NCI-H1417 (cell line): ENCODE data around the gene GPD1L.
A peak's percentile ranks its signal among the peaks of the same experiment; 100 is the strongest.

ENCODE experiments used
- DNase-seq, 3 experiments: peaks; one replicate each; lab custom pipeline; 2025; lab: John Stamatoyannopoulos, UW

GPD1L gene

DNA sequence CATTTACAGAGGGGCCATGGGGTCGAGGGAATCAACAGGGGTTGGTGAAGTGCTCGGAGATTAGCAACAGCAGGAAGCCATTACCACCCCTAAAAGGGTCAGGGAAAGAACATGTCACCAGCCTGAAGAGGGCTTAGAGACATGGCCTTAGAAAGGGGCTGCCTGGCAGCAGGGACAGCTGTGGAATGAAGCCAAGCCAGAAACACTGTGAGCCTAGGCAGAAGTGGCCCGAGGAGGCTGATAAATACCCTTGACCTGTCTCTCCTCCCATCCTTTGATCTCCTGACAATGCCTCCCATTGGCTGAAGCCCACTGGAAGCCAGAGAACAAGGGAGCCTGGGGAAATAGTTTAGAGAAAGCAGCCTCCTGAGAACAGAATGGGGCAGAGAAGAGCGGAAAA is 31.4 kb downstream of the GPD1L start:
- DNase-seq: no peak

DNA sequence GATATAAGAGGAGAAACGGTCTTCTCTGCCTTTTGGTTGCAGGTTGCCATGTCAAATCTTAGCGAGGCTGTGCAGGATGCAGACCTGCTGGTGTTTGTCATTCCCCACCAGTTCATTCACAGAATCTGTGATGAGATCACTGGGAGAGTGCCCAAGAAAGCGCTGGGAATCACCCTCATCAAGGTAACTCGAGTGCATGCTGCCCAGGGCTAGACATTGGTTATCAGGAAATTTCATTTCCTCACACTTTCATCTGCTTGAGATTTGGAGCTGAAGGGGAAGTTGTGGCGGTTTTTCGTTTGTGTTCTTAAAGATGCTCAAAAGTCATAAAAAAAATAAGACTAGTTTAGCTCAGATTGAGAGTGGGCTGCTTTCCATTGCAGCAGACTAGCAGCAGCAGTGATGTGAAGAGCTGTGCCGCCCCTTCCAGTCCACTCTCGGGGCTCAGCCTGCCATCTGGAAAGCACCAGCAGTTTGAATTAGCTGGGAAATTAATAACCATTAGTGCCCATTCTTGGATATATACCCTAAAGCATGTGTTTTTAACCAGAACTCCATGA is 32.2 kb downstream of the GPD1L start:
- DNase-seq: no peak

DNA sequence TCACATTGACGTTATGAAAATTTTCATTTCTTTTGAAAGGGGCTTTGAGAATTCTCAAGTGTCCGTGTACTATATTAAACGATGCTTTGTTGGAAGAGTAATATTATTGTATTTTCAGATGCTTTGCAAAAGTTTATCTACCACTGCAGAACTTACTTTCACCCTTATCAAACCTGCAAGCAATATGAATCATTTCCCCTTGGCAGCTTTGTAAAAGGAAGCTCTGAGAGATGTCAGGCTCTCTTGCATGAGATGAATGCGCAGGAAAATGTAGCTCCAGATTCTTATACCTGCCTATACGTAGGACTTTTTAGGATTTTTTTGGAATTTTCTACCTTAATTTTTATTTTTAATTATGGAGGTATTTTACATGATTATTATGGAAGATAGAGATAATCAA is 34.5 kb downstream of the GPD1L start:
- no peak for DNase-seq

DNA sequence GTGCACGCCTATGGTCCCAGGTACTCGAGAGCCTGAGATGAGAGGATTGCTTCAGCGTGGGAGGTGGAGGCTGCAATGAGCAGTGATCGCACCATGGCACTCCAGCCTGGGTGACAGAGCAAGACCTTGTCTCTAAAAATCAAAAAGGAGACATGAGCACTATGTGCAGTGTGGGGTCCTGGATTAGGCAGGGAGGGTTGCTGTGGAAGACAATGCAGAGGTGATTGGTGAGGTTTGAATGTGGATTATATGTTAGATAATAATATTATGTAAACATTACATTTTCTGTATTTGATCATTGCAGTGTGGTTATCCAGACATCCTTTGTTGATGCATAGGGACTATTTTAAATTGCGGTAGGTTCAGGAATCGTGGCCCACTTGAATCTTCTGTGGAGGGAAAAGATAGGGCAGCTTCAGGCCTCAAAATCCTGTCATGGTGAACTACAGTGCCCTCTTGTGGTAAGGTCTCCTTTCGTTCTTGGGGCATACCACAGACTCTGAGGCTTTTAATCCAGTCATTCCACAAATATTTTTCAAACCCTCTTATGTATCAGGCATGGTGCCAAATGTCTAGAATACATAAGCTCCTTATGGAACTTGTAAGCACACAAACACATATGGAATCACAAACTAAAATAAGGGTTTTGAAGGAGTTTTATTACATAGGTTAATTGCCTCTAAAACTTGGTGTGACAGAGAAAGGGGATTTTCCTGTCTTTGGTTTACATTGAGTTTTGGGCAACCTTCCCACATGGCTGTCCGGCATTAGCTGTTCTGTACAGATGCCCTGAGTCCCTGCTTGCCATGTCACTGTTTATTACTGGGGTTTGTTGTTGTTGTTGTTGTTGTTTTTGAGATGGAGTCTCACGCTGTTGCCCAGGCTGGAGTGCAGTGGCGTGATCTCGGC is 37.7 kb downstream of the GPD1L start:
- DNase-seq: peak; percentile 36 to 70 (median 41)

DNA sequence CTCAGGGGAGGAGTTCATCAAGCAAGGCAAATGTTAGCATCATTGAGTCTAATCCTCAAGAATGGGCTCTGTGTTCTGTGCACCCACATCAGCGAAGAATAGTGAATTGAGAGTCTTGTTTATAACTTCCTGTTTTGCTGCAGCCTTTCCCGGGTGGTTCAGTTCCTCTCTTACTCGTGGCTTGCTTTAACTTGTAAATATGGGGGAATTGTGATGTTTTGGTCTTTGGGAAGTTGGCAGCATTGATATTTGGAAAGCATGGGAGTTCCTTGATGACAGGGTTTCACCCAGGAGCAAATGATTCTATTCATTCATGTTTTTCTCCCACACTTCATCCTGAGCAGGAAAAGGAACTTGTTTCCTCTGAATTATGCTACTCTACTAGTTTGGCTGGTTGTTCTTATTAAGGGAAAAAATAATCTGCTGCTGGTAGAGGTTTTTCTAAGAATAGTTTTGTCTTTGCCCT is 40.4 kb downstream of the GPD1L start:
- DNase-seq: no peak

DNA sequence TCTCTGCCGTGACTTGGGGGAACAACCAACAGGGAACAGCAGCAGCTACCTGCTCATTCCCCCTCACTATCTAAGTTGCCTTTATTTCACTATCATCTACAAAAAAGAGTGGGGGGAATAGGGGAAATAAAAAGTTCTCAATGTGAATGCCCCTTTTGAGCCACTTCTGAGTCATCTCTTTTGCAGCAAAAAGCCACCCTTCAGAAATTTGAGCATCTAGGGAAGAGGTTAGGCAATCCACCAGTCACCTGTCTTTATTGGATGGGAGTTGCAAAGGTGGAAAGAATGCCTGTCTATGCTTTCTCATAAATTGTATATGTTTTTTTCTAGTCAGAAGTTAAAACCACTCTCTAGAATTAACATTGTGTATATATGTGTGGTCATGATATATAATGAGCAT is 41.1 kb downstream of the GPD1L start:
- DNase-seq: no peak

DNA sequence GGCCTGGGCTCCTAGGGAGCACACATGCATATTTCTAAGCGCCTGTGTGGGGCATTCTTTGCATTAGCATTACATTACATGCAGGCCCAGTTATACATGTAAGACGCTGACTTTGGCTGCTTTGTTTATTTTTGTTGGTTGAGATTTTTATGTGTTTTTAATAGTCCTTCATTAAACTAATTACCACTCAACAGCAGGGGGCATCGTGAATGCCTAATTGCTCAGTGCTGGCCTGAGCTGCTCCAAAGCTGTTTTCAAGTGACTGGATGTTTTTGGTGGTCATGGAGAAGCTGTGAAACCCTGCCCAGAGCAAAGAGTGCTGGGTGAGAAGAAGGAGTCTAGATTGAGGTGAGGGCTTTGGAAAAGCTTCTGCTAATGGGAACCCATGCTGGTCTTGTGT is 41.5 kb downstream of the GPD1L start:
- DNase-seq: peak in 2 of 3 experiments; percentile 13 to 60

DNA sequence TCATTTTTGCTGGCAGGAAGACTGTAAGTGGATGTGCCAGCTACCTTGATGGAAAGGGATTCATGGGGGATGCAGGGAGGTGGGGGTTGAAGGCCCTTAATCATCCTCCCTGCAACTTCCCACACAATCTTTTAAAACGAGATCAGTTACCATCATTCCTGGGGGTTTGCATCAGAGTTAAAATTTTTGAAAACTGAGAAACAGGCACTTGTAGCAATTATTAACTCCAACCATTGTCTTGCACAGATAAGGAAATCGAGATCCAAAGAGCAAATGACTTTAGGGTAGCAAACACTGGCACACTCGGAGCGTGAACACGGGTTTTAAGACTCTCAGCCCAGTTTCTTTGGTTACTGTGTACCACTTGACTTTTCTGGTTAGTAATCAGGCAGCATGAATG is 41.9 kb downstream of the GPD1L start:
- DNase-seq: no peak

DNA sequence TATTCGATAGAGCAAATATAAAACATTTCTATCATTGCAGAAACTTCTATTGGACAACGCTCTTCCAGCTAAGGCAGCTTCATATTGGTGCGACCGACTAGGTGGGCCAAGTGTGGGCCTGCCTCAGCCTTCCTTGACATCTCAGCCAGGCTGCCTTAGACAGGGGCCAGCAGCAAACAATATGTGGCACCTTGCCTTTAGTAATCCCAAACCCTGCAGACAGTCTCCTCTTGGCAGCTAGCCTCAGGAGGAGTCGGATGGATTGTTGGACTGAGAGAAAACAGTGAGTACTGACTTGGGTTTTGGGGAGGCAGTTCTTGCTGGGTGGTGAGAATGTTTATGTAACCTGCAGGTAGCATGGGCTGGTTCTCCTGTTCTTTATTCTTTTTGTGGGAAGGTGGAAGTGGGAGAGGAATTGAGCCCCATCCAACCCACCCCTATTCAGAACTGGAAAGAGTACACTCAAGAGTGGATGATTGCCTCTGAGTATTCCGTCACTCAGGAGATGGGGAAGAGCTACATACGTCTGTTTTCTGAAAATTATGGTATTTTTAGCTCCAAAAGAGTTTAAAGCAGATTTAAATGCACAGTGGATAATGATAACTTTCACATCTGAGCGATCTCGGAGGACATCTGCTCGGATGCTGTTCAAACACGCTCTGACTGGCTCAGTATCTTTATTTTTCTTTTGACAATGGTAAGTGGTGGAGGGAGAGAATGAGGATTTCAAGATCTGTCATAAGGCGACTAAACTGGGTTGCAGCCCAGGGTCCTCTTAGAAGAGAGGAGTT is 47.2 kb downstream of the GPD1L start:
- no peak for DNase-seq

DNA sequence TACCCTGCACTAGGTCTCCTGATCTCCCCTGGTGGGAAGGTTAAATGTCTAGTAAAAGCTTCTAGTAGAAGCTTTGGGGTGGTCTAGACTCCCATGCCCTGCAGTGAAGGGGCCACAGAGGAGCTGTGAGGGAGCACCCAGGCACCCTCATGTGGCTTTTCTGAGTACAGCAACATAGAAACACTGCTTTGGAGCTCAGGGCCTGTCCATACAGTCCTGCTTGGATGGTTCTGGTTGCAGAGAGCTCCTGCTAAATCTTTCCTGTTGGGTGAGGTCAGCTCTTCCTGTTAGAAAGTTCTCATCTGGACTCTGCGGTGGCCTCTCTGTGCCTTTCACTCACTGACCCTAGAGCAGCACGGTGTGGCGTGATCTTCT is 47.8 kb downstream of the GPD1L start:
- no peak for DNase-seq

DNA sequence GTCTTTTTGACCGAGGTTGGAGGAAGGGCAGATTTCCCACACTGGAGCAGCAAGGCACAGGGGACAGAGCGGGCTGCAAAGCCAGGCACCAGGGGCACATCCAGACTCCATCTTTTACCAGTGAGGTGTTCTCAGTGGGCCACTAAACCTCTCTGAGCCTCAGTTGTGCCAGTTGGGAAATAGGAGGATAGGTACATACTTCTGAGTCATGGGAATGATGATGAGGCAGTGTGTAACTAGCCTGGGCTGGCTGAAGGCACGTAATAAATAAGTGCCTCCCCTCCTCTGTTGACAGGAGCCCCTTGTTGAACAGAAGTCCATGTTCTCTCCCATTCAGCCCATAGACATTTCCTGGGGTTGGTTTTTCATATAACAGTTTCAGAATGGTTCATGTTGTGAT is 48.7 kb downstream of the GPD1L start:
- no peak for DNase-seq

DNA sequence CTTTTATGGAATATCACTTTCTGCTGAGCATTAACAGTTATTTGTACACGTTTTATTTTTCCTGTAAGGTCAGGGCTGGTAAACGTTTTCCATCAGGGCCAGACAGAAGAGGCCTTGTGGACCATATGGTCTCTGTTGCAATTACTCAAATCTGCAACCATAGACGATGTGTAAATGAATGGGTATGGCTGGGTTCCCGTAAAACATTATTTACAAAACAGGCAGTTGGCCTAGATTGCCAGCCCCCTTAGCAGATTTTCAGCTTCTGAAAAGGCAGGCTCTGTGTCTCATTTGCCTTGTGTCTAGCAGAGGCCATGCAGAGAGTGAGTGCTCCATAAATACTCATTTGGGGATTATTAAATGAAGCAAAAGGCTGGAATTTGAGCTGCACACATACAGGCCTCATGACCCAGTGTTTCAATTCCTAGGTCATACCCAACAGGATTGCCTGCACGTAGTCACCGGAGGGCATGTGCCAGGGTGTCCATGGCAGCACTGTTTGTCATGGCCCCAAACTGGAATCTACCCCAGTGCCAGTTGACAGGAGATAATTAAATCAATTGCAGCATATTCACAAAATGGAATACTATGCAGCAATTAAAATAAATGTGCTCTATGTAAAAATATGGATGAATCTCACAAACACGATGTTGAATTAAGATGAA is 51.3 kb downstream of the GPD1L start:
- DNase-seq: no peak

DNA sequence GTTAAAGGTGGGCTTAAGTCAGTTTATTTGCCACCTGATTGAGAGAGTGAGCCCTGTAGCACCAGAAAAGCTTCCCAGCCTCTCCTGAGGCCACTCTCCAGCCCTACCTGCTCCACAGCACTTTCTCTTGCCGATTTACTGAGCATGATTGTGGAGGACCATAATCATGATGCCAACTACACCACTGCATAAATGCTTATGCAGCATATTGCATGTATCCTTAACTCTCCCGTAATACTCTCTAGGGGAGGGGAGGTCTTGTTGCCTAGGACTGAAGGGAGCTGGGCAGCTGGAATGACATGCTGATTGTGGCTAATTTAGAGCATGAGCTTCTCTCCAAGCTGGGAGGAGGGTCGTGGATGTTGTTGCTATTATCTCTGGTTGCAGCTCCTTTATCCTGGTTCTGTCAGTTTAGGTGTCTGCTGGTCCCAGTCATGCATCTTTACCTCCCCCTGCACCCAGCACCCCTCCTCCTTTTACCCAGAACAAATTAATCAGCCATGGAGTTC is 54.3 kb downstream of the GPD1L start:
- no peak for DNase-seq

DNA sequence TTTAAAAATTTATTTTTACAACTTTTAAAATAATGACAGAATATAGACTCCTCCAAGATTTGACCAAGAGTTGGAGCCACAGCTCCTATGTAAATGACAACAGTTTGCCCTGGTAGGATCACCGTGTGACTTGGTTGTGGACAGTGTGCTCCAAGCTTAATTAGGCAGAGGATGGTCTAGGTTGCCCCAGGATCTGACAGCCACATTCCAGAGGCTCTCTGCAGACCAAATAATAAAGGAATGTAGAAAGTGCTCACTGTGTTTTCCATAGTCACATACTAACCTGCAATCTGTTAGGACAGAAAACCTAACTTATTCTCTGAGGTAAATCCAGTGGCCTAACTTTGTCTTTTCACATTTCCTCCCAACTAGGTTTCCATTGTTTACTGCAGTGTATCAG is 59.0 kb downstream of the GPD1L start:
- DNase-seq: no peak

DNA sequence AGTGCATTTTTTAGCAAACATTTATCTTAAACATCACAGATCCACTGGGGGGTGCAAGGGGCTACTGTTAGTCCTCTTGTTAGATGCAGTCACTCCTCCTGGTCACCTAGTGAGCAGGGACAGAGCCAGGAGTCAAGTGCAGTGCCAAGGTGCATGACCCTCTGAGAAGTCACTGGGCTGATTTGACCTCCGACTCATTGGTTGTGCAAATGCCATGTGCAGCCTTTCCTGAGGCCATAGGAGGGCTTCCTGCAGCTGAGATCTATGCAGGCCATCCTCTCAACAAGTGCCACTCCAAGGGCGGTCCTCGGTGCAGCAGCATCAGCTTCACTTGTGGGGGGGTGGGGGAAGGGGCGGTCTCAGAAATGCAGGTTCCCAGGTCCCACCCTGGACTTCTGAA is 60.2 kb downstream of the GPD1L start:
- no peak for DNase-seq

DNA sequence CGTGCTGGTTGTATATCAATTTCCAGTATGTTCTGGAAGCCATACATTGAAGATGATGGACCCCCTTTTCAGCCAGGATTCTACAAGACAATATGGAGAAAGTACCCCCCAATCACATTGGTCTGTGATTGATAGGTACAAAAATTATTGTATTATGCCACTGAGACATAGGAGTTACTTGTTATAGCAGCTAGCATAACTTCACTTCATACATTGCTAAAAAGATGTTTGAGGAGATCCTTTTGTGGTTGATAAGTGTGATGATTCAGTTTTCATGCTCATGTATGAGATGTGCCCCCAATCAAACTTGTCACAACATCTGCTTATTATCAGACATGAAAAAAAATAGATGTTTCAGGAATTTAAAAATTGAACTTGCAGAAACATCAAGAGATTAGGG is 66.0 kb downstream of the GPD1L start:
- DNase-seq: no peak

DNA sequence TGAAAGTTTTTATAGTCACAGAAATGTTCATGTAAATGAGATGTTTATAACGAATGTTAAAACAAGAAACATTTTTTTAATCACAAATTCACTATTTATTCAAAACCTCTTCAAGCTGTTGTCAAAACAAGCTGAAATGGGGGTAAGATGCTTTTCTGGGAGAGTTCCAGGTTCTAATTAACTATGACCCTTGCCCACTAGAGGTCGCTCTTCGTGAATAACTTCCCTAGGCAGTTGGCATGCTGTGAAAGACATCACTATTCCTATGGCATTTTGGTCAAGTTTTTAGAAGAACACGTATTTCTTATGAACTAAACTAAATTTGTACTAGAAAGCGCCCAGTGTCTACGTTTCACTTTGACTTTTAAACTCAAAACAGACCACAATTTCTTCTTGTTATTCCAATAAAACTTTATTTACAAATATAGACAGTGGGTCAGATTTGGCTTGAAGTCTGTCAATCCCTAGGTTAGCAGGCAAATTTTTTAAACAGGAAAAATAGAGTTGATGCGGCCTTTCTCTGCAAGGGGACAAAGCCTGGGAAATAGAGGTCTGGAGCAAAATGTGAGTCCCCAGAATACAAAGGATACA is 69.3 kb downstream of the GPD1L start:
- DNase-seq: peak; percentile 21 to 66 (median 31)

DNA sequence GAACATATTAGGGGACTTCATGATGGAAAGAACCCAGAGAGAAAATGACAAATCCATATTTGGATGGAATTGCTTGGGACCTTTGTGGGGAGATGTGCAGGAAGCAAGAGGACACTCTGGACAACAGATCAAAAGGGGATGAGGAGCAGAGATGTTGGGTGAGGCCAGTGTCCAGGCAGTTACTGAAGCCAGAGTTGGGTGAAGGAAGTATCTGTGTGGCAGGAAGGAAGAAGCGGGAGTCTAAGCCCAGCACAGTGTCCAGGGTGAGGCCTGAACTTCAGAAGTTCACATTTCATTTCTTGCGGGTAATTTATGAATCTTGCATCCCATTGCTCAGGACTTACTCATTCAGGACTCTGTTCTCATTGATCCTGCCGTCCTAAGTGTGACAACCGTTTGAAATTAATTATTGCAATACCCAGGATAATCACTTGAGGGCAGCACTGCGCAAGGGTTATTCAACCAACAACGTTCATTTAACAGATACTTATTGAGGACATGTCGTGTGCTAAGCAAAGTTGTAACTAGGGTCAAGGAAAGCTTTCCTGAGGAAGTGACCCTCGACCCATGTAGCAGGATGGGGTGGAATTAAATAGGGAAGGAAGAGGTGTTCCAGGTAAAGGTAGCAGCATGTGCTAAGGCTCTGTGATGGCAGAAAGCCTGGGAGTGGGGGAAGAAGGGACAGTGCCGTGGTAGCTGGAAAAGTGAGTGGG is 70.7 kb downstream of the GPD1L start:
- DNase-seq: peak; percentile 29 to 72 (median 64)

DNA sequence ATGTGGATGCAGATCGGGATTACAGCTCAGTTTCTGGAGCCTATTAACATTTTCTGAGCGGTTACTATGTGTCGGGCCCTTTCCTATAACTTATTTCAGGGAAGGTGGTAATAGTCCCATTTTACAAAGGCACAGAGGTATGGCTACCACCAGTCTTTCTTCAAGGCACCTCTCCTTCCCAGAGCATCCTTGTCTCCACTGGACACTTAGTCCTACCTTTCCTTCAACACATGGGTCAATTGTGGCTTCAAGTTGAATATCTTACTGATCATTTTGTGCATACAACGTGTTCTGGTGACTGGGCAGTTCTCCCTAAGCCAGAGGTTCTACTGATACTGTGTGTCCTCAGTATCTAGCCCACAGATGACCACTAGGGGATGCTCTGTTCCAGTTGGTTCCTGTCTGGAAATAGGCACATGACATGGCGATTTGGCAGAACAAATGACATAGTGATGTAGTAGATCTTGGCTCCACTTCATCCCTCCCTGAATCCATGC is 71.3 kb downstream of the GPD1L start:
- DNase-seq: peak; percentile 50 to 78 (median 54)

DNA sequence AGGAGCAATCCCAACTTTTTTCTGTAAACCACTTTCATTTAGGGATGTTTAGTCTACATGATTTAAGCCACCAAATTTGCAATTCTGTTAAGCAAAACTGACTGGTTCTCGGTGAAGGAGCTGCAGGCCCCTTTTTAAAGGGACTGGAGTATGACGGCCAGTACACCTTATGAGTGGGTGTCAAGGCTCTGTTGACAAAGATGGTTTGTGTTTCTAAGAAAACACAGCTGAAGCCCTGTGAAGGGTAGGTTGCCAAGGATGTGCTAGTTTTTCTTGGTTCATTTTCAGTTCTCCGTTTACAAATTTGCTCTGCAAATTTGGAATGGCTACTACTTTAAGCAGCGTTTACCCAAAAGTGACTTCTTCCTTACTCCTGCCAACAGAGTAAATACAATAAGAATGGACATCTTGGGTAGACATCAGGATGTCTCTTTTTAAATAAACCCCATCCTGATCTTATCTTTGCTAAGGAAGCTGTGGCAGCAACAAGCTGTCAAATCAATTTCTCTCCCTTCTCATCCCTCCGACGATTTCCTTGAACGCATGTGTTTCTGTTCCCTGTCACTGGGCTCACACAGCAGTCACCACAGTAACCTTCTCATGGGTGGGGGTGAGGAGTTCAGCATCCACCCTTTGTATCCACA is 73.8 kb downstream of the GPD1L start:
- no peak for DNase-seq
